Measurements from ENCODE around the gene MRM2.

GRCh38 chr7:2197436-2198155 is 44.4 kb downstream of the MRM2 start:
- TF ChIP-seq CTCF (IDR thresholded peaks at IDR 0.05) (no peak), POLR2A (IDR thresholded peaks at IDR 0.05) (no peak), POLR2AphosphoS5 (IDR thresholded peaks at IDR 0.05) (no peak), EP300 (IDR thresholded peaks at IDR 0.05) (no peak)

All from stomach (tissue), 4 donors.